Trophoblast cell (in vitro differentiated cells and primary cell): ENCODE measurements around the gene INTS12.

Experiments used
- DNase-seq, 2 donors: peaks; one replicate each; pipeline ENCODE4 v3.0.0-alpha.2; 2016
- H2AFZ ChIP-seq: 2 replicates; pipeline ENCODE4 v1.6.1; 2013; ENCODE audit warnings: low read length, moderate library complexity, mild to moderate bottlenecking; ENCODE audit not compliant: insufficient read depth, poor library complexity
- H2AK5ac ChIP-seq: 2 replicates; pipeline ENCODE4 v1.6.1; 2013; ENCODE audit warnings: mild to moderate bottlenecking, low read length
- H2BK120ac ChIP-seq: 2 replicates; pipeline ENCODE4 v1.6.1; 2013; ENCODE audit warnings: low read length, mild to moderate bottlenecking, moderate library complexity; ENCODE audit not compliant: insufficient read depth, poor library complexity
- H2BK12ac ChIP-seq: 2 replicates; pipeline ENCODE4 v1.6.1; 2013; ENCODE audit warnings: mild to moderate bottlenecking, low read length, moderate library complexity
- H2BK5ac ChIP-seq: 2 replicates; pipeline ENCODE4 v1.6.1; 2013; ENCODE audit warnings: low read length, low read depth, moderate library complexity, mild to moderate bottlenecking; ENCODE audit not compliant: poor library complexity
- H3K14ac ChIP-seq: 2 replicates; pipeline ENCODE4 v1.6.1; 2013; ENCODE audit warnings: mild to moderate bottlenecking, low read length
- H3K18ac ChIP-seq: 2 replicates; pipeline ENCODE4 v1.6.1; 2013; ENCODE audit warnings: mild to moderate bottlenecking, low read length
- H3K23ac ChIP-seq: 2 replicates; pipeline ENCODE4 v1.6.1; 2013; ENCODE audit warnings: low read length
- H3K27ac ChIP-seq: 2 replicates; pipeline ENCODE4 v1.5.1; 2013; ENCODE audit warnings: low read depth, mild to moderate bottlenecking, inconsistent platforms, low read length, moderate library complexity
- H3K27me3 ChIP-seq: 2 replicates; pipeline ENCODE4 v1.6.1; 2013; ENCODE audit warnings: inconsistent platforms, mild to moderate bottlenecking, low read length, moderate library complexity; ENCODE audit not compliant: insufficient read depth
- H3K36me3 ChIP-seq, 2 experiments: 1 replicate in 1 of 2; 2 replicates in 1 of 2; pipeline ENCODE4 v1.6.1; 2013; ENCODE audit warnings: low read length in 2 of 2, mild to moderate bottlenecking in 2 of 2, moderate library complexity in 1 of 2; ENCODE audit not compliant: insufficient read depth in 2 of 2, control insufficient read depth in 1 of 2
- H3K4ac ChIP-seq: 2 replicates; pipeline ENCODE4 v1.6.1; 2013; ENCODE audit warnings: low read depth, mild to moderate bottlenecking, low read length, moderate library complexity
- H3K4me1 ChIP-seq, 2 experiments: 1 replicate in 1 of 2; 2 replicates in 1 of 2; pipeline ENCODE4 v1.6.1; 2013; ENCODE audit warnings: low read length in 2 of 2, mild to moderate bottlenecking in 2 of 2, moderate library complexity in 1 of 2; ENCODE audit not compliant: insufficient read depth in 2 of 2, control insufficient read depth in 1 of 2
- H3K4me2 ChIP-seq: 2 replicates; pipeline ENCODE4 v1.6.1; 2013; ENCODE audit warnings: inconsistent platforms, mild to moderate bottlenecking, low read length, moderate library complexity
- H3K4me3 ChIP-seq: 2 replicates; pipeline ENCODE4 v1.5.1; 2013; ENCODE audit warnings: mild to moderate bottlenecking, low read depth, low read length, inconsistent platforms
- H3K79me1 ChIP-seq: one replicate; pipeline ENCODE4 v1.6.1; 2013; ENCODE audit warnings: low read length
- H3K79me2 ChIP-seq: 2 replicates; pipeline ENCODE4 v1.6.1; 2013; ENCODE audit warnings: low read length, mild to moderate bottlenecking; ENCODE audit not compliant: control insufficient read depth, insufficient read depth, poor library complexity
- H3K9ac ChIP-seq: 2 replicates; pipeline ENCODE4 v1.6.1; 2013; ENCODE audit warnings: mild to moderate bottlenecking, low read length
- H3K9me3 ChIP-seq: 2 replicates; pipeline ENCODE4 v1.6.1; 2013; ENCODE audit warnings: low read depth, mild to moderate bottlenecking, control low read depth, inconsistent platforms, low read length; ENCODE audit not compliant: insufficient read depth
- H4K12ac ChIP-seq: 2 replicates; pipeline ENCODE4 v1.6.1; 2013; ENCODE audit warnings: low read depth, mild to moderate bottlenecking, low read length, moderate library complexity
- H4K8ac ChIP-seq: 2 replicates; pipeline ENCODE4 v1.6.1; 2013; ENCODE audit warnings: low read depth, mild to moderate bottlenecking, low read length, moderate library complexity
- H4K91ac ChIP-seq: one replicate; pipeline ENCODE4 v1.6.1; 2013; ENCODE audit warnings: low read depth, mild to moderate bottlenecking, low read length, moderate library complexity
- WGBS: extraction: QIAGEN DNeasy Blood & Tissue Kit; methylation state at CpG from one replicate; pipeline ENCODE4 v1.1.7; 2013; ENCODE audit warnings: missing lambda C conversion rate; ENCODE audit not compliant: insufficient read length, insufficient coverage; ENCODE audit errors: extremely low coverage; 5-methylcytosine and 5-hydroxymethylcytosine counted together

INTS12 gene

GRCh38 chr4:105725623-105726022 is 17.1 kb upstream of the INTS12 start:
- no peak overlapping the region for H4K12ac ChIP-seq
- H3K4ac ChIP-seq, result no peak overlapping the region
- no peak overlapping the region for H3K9ac ChIP-seq
- H3K79me1 ChIP-seq, result no peaks in the 10 kb centered on the region
- no peak overlapping the region for H3K4me3 ChIP-seq
- no peak overlapping the region for H2BK12ac ChIP-seq
- H2AFZ ChIP-seq, result no peak overlapping the region
- DNase-seq, result no peak
- no peak overlapping the region for H2BK120ac ChIP-seq
- no peak overlapping the region for H2BK5ac ChIP-seq
- no peaks in the 10 kb centered on the region for H3K79me2 ChIP-seq
- no peaks in the 10 kb centered on the region for H3K9me3 ChIP-seq
- no peak overlapping the region for H3K18ac ChIP-seq
- no peak overlapping the region for H3K4me2 ChIP-seq
- H4K8ac ChIP-seq, result no peak overlapping the region
- H3K27ac ChIP-seq, result no peak overlapping the region
- H3K27me3 ChIP-seq, result no peaks in the 10 kb centered on the region
- H3K14ac ChIP-seq, result no peak overlapping the region
- H3K23ac ChIP-seq, result no peak overlapping the region
- no CpG with 5 or more reads among the region's 2 CpGs for WGBS
- no peaks in the 10 kb centered on the region for H3K4me1 ChIP-seq
- H3K36me3 ChIP-seq, result no peaks in the 10 kb centered on the region
- H4K91ac ChIP-seq, result no peak overlapping the region
- no peak overlapping the region for H2AK5ac ChIP-seq

DNA sequence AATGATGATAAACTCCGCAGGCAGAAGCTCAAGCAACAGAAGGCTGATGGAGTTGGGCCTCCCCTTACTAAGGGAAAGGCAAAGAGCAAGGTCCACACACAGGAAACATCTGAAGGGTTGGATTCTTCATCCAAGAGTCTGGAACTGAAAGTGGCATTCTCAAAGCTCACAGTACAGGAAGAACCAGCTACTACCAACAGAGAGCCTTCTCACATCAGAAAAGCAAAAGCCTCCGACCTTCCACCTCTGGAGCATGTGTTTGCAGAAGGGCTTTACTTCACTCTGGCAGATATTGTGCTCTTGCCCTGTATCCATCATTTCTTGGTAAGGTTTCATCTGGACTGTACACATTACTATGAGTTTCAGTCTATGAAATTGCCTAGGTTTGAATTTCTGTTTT is 10.7 kb upstream of the INTS12 start:
- H3K79me1 ChIP-seq, result no peaks in the 10 kb centered on the region
- H2BK5ac ChIP-seq, result no peak overlapping the region
- WGBS, result no CpG with 5 or more reads among the region's 2 CpGs
- H3K27me3 ChIP-seq, result no peaks in the 10 kb centered on the region
- no peak overlapping the region for H2AFZ ChIP-seq
- no peak overlapping the region for H3K4ac ChIP-seq
- H3K9ac ChIP-seq, result no peak overlapping the region
- no peak overlapping the region for H3K14ac ChIP-seq
- peaks cover 2 to 3% of the 10 kb centered on the region in 2 experiments for H3K36me3 ChIP-seq
- no peak overlapping the region for H2BK120ac ChIP-seq
- H3K4me3 ChIP-seq, result no peak overlapping the region
- H3K4me1 ChIP-seq, result no peaks in the 10 kb centered on the region
- no peaks in the 10 kb centered on the region for H3K79me2 ChIP-seq
- no peak overlapping the region for H3K23ac ChIP-seq
- DNase-seq, result no peak
- H3K18ac ChIP-seq, result no peak overlapping the region
- no peak overlapping the region for H4K91ac ChIP-seq
- no peak overlapping the region for H2AK5ac ChIP-seq
- H3K4me2 ChIP-seq, result no peak overlapping the region
- H2BK12ac ChIP-seq, result no peak overlapping the region
- H4K12ac ChIP-seq, result peak overlapping the region; percentile 43
- H4K8ac ChIP-seq, result no peak overlapping the region
- no peak overlapping the region for H3K27ac ChIP-seq
- no peaks in the 10 kb centered on the region for H3K9me3 ChIP-seq

- H2BK5ac ChIP-seq, result no peak overlapping the region
- no peak overlapping the region for H2AK5ac ChIP-seq
- H3K4me3 ChIP-seq, result no peak overlapping the region
- H2AFZ ChIP-seq, result no peak overlapping the region
- no peak overlapping the region for H3K27ac ChIP-seq
- no peak overlapping the region for H4K91ac ChIP-seq
- H3K79me1 ChIP-seq, result no peaks in the 10 kb centered on the region
- no peaks in the 10 kb centered on the region for H3K9me3 ChIP-seq
- H3K4me1 ChIP-seq, result no peaks in the 10 kb centered on the region
- no peak overlapping the region for H3K9ac ChIP-seq
- no peaks in the 10 kb centered on the region for H3K79me2 ChIP-seq
- no peak overlapping the region for H4K12ac ChIP-seq
- no peak overlapping the region for H4K8ac ChIP-seq
- no peak overlapping the region for H3K4ac ChIP-seq
- no peak overlapping the region for H3K14ac ChIP-seq
- 100% methylated on average over 2 of the region's 4 CpGs for WGBS
- H2BK12ac ChIP-seq, result no peak overlapping the region
- H3K23ac ChIP-seq, result no peak overlapping the region
- no peak overlapping the region for H3K18ac ChIP-seq
- H2BK120ac ChIP-seq, result no peak overlapping the region
- H3K27me3 ChIP-seq, result no peaks in the 10 kb centered on the region
- H3K4me2 ChIP-seq, result no peak overlapping the region
- H3K36me3 ChIP-seq, result peaks cover 2 to 3% of the 10 kb centered on the region in 2 experiments
- peak in 1 of 2 donors; percentile 80 for DNase-seq
These were observed 7.3 kb upstream of the INTS12 start for GRCh38 chr4:105715692-105716278.

DNA sequence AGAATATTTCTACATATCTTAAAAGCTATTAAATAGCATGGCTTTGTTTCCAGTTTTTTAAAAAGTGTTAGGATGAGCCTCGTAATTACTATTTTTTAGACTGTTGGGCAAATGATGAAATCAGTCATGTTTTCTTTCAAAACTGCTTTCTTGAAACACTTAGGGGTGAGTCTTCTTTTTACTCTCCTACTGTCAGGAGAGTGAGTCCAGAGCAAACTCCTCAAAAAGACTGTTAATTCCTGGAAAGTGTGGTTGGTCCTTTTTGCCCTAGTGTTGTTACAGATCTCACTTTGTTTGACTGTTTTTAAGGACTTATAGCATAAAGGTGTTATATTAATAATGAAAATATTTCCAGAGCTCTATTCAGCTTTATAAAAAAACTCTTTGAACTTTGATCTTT is 6.4 kb upstream of the INTS12 start:
- Histone ChIP-seq H2BK5ac (no peak overlapping the region), H4K91ac (no peak overlapping the region), H2AK5ac (no peak overlapping the region), H3K9me3 (no peaks in the 10 kb centered on the region), H3K36me3 (peaks cover 2 to 3% of the 10 kb centered on the region in 2 experiments), H2BK120ac (no peak overlapping the region), H3K79me2 (no peaks in the 10 kb centered on the region), H3K23ac (no peak overlapping the region), H3K4me2 (no peak overlapping the region), H2BK12ac (no peak overlapping the region), H4K8ac (no peak overlapping the region), H3K27me3 (no peaks in the 10 kb centered on the region), H2AFZ (no peak overlapping the region), H3K79me1 (no peaks in the 10 kb centered on the region), H3K4me1 (no peaks in the 10 kb centered on the region), H3K18ac (no peak overlapping the region), H3K9ac (no peak overlapping the region), H3K27ac (no peak overlapping the region), H3K4ac (no peak overlapping the region), H3K14ac (no peak overlapping the region), H3K4me3 (no peak overlapping the region), H4K12ac (no peak overlapping the region)
- DNase-seq, result no peak
- WGBS, result no CpG with 5 or more reads among the region's 1 CpG
